Measurements from ENCODE around the gene CRY2.

DNA sequence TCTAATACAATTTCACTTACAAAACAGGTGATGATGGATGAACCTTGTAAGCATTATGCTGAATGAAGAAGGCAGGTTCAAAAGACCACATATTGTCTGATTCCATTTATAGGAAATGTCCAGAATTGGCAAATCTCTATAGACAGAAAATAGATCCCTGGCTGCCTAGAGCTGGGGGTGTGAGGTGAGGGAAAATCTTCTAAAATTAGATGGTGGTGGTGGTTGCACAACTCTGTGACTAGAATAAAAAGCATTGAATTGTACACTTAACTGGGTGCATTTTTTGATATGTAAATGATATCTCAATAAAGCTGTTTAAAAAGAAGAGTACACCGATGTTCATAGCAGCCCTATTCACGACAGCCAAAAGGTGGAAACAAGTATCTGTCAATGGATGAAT is 16.7 kb upstream of the CRY2 start:
- TF ChIP-seq EP300 (IDR thresholded peaks at IDR 0.05; ENCODE audit: borderline replicate concordance in 1 of 2, low read depth in 1 of 2, low read length in 1 of 2): no peak
- TF ChIP-seq TCF12 (IDR thresholded peaks at IDR 0.05): no peak
- no peak for TF ChIP-seq RAD21 (IDR thresholded peaks at IDR 0.05; ENCODE audit: low read length)
- TF ChIP-seq SMC3 (IDR thresholded peaks at IDR 0.05; ENCODE audit: low read depth, low read length): no peak
- TF ChIP-seq, protein P1, sequence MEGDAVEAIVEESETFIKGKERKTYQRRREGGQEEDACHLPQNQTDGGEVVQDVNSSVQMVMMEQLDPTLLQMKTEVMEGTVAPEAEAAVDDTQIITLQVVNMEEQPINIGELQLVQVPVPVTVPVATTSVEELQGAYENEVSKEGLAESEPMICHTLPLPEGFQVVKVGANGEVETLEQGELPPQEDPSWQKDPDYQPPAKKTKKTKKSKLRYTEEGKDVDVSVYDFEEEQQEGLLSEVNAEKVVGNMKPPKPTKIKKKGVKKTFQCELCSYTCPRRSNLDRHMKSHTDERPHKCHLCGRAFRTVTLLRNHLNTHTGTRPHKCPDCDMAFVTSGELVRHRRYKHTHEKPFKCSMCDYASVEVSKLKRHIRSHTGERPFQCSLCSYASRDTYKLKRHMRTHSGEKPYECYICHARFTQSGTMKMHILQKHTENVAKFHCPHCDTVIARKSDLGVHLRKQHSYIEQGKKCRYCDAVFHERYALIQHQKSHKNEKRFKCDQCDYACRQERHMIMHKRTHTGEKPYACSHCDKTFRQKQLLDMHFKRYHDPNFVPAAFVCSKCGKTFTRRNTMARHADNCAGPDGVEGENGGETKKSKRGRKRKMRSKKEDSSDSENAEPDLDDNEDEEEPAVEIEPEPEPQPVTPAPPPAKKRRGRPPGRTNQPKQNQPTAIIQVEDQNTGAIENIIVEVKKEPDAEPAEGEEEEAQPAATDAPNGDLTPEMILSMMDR (IDR thresholded peaks at IDR 0.05): no peak
- TF ChIP-seq, protein P2, sequence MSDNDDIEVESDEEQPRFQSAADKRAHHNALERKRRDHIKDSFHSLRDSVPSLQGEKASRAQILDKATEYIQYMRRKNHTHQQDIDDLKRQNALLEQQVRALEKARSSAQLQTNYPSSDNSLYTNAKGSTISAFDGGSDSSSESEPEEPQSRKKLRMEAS (IDR thresholded peaks at IDR 0.05; ENCODE audit: low read depth): no peak
- TF ChIP-seq TEAD4 (IDR thresholded peaks at IDR 0.05; ENCODE audit: borderline replicate concordance, insufficient read depth): no peak
